NCI-H460 (cell line): ENCODE measurements around the gene ZNF653. TPM values are rescaled to one million over a fixed set of nuclear protein-coding genes. Genes with fewer than 3 reads are reported as not detected.

Experiments used
- DNase-seq: peaks from one replicate; pipeline ENCODE4 v3.0.0-alpha.2; 2016; ENCODE audit warnings: low read depth; ENCODE audit errors: extremely low read depth
- polyA plus RNA-seq: library from polyadenylated mRNA; depleted of rRNA; stranded (reverse); fragments of >200 nt; gene quantifications from 2 replicates; pipeline ENCODE4 v1.2.3, GENCODE V29; 2014; cell fraction: nucleus; rRNA removed
- total RNA-seq: library from RNA; depleted of rRNA; stranded (reverse); fragments of >200 nt; shearing (Covaris generic); gene quantifications from 2 replicates; pipeline ENCODE4 v1.2.3, GENCODE V29; 2014; rRNA removed

ZNF653 gene, protein sequence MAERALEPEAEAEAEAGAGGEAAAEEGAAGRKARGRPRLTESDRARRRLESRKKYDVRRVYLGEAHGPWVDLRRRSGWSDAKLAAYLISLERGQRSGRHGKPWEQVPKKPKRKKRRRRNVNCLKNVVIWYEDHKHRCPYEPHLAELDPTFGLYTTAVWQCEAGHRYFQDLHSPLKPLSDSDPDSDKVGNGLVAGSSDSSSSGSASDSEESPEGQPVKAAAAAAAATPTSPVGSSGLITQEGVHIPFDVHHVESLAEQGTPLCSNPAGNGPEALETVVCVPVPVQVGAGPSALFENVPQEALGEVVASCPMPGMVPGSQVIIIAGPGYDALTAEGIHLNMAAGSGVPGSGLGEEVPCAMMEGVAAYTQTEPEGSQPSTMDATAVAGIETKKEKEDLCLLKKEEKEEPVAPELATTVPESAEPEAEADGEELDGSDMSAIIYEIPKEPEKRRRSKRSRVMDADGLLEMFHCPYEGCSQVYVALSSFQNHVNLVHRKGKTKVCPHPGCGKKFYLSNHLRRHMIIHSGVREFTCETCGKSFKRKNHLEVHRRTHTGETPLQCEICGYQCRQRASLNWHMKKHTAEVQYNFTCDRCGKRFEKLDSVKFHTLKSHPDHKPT
- 5.2 and 5.6 TPM in 2 replicates for total RNA-seq
- polyA plus RNA-seq: 7.3 and 20.5 TPM in 2 replicates

DNA sequence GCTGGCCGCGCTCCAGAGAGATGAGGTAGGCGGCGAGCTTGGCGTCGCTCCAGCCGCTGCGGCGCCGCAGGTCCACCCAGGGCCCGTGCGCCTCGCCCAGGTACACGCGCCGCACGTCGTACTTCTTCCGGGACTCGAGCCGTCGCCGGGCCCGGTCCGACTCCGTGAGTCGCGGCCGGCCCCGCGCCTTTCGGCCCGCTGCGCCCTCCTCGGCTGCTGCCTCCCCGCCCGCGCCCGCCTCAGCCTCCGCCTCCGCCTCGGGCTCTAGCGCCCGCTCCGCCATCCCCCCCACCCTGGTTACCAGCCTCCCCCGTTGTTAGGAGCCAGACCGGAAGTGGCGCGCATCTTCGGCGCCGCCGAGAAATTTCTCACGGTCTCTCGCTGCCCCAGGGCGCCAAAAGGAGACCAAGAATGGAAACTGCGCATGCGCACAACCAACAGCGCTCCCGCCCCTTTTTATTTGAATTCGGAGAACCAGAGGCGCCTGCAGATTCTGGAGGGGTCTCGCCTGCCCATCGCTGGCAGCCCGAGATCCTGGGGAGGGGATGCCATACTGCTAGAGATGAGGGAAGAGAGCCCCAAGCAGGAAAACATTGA, at the start of gene ZNF653:
ZNF653 (minus strand) TSS at position 336 of the 597 bp plus-strand sequence; CDS start at position 283, 53 bp downstream.
- peak; percentile 91 for DNase-seq

DNA sequence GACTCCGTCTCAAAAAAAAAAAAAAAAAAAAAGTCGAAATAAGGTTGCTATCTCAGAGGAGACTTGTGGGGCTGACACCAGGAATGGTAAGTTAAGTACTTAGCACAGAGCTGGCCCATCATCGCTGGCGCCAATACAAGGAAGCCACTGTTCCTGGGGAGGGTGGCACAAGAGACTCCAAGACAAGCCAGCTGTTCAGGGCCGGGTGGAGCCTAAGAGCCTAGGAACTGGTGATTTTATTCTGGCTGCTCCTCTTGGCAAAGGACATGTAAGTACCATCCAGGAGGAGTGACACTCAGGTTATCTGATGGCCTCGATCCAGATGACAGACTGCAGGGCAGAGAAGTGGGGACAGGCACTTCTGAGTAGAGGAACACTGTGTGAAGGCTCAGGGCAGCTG, 49.6 kb upstream of the ZNF653 start:
- DNase-seq: no peak

DNA sequence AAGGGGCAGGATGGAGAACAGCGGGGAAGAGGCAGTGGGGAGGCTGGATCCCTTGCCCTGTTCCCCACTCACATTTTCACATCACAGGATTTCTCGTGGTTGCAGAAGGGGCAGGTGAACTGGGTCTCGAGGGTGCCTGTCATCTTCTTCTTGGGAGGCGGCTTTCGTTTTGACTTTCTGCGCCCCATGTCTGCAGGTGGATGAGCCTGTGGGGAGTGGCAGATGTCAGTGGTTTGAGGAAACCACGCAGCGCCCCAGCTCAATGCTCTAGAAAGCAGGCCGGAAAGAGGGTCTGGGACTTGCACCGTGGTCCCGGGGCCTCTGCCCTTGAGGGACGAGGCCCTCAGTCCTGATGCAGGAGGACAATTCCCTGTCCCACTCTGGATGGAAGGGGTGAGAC, 48.5 kb upstream of the ZNF653 start:
- no peak for DNase-seq

DNA sequence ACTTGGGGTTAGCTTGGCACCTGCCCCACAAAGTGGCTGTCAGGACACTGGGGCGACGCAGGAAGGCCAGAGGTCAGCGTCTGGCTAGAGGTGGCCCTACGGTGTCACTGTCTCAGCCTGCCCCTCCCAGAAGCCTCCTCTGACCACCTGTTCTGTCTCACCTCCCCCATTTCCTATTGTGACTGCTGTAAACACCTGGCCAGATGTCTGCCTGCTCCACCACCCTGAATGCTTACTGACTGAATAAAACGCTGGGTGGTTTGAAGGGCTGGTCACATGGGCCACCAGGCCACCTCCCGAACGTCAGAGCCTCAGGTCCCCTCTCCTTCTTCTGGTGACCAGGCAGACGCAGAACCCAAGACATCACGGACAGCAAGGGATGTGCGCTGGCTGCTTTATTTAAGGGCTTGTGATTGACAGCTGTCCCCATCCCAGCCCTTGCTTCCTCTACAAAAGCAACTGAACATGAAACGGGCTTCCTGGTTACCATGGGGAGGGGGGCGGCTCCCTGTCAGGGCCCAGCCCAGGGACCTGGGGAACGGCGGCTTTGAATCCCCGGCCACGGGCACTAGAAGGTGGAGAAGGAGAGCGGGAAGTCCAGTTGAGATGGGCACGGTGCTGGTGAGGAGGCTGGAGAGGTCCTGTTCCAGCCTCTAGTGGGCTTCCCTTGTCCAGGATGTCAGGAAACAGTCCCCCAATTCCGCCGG, 47.2 kb upstream of the ZNF653 start:
- no peak for DNase-seq

DNA sequence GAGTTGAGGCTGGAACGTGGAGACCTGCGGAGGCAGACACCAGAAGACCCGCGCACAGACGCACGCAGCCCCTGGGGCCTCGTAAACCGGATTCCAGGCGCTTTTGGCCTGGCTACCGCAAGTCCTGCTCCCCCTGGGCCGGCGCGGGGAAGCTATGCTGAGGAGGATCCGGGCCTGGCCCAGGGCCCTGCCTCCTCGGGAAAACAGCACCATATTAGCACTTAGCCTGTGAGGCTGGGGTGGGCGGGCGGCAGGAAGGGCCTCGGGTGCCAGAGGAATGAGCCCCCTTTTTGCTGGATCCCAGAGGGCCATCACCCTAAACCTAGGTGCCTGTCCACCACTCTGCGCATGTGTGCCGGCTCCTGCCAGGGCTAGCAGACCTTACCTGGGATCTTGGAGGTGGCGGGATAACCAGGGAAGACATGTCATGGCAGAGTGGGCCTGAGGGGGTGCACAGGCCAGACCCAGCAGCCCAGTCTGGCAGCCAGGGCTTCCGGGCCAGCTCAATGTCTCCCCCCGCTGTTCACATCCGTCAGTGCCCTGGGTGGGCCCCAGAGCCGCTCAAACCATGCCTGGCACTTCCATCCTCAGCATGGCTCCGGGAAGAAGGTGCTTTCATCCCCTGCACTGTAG, 46.1 kb upstream of the ZNF653 start:
- no peak for DNase-seq

DNA sequence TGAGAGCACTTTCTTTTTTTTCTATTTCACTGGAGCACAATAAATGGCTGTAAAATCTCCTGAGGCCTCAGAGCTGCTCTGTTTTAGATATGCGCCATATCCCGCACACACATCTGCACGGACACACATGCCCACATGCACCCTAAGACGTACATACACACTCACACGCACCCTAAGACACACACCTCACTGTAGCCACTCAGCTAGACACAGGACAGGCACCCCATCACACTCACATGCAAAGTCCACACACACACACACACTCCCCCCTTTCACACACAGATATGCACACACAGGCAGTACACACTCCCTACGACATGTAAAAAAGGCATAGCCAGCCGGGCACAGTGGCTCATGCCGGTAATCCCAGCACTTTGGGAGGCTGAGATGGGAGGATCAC, 44.6 kb upstream of the ZNF653 start:
- DNase-seq: no peak

DNA sequence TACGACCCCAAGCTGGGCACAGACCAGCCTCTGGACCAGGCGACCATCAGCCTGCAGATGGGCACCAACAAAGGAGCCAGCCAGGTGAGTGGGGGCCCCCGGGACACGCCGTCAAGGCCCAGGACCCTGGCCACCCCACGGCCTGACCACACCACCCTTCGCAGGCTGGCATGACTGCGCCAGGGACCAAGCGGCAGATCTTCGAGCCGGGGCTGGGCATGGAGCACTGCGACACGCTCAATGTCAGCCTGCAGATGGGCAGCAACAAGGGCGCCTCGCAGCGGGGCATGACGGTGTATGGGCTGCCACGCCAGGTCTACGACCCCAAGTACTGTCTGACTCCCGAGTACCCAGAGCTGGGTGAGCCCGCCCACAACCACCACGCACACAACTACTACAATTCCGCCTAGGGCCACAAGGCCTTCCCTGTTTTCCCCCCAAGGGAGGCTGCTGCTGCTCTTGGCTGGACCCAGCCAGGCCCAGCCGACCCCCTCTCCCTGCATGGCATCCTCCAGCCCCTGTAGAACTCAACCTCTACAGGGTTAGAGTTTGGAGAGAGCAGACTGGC, 43.8 kb upstream of the ZNF653 start:
- no peak for DNase-seq

DNA sequence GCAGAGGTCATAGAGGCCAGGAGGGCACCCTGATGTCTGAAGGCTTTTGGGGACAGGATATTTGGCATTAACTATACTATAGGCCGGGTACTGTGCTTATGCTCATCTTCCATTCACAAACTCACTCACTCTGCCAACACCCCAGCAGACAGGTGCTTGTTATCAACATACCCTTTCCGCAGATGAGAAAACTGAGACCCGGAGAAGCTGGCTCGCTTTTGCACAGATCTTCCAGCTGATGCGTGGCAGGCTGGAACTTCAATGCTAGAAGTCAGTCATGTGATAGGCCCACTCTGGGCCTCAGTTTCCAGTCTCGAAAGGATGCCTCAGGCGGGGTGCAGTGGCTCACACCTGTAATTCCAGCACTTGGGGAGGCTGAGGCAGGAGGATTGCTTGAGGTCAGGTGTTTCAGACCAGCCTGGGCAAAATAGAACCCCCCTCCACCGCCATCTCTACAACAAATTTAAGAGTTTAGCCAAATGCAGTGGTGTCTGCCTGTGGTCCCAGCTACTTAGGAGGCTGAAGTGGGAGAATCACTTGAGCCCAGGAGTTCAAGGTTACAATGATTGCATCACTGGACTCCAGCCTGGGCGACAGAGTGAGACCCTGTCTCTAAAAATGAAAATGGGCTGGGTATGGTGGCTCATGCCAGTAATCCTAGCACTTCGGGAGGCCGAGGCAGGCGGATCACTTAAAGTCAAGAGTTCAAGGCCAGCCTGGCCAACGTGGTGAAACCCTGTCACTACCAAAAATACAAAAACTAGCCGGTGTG, 42.5 kb upstream of the ZNF653 start:
- no peak for DNase-seq

DNA sequence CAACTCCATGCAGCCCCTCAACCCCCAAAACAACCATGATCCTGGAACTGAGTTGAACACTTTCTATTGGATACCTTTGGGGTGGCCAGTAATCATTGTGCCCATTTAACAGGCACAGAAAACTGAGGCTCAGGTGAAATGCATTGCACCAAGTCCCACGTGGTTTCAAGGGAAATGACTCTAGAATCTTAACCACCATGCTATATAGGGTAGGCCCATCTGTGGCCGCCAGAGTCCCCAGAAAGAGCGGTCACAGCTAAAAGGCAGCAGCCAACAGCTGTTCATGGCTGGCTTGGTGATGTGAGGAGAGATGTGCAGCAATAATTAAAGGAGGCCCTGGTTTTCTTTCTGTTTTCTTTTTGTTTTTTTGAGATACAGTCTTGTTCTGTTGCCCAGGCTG, 35.6 kb upstream of the ZNF653 start:
- DNase-seq: no peak

DNA sequence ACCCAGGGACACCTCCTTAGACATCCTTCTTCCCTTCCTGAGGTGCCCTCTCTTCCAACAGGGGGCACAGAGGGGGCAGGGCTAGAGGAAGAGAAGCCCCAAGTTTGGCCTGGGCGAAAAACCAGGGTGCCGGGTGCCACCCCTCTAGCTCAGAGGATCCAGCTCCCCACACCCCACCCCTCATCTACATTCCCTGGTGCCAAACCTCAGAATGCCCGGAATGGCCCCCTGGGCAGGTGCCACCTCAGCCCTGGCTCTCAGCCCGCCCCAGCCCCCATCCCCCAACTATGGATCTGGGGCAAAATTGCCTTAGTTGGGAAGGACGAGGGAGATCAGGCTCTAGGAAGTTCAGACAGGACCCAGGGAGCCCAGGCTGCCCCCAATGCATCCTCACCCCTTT, 35.0 kb upstream of the ZNF653 start:
- no peak for DNase-seq

DNA sequence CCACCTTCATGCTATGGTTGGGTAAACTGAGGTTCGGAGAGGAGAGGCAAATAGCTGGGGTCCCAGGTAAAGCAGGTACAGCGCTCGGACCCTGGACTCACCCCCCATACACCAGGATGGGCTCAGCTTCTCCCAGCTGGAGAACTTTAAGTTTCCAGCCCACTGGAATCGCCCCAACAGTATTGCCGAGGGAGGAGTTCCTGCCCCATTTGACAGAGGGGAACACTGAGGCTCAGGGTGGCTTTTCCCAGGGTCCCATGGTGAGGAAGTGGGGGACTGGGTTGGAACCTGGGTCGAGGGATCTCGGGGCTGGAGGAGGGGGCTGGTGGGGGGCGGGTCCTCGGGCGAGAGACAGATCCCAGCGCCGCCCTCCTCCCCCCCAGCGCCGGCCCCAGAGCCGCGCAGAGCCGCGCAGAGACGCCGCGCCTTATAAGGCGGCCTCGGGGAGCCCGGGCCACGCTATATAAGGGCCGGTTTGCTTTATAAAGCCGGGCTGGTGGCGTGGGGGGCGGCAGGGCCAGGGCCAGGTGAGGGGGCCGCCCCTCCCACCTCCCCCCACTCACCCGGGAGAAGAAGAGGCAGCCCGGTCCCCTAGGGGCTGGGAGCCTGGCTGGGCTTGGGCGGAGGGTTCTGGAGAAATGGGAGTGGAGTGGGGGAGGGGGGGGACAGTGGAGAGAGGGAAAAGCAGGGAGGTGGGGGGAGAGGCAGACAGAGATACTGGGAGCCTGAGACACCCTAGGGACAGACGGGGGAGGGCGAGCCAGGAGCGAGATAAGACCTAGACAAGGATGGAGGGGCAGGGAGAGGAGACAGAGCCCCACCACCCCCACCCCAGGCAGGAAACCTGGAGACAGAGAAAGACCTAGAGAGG, 34.1 kb upstream of the ZNF653 start:
- DNase-seq: no peak

DNA sequence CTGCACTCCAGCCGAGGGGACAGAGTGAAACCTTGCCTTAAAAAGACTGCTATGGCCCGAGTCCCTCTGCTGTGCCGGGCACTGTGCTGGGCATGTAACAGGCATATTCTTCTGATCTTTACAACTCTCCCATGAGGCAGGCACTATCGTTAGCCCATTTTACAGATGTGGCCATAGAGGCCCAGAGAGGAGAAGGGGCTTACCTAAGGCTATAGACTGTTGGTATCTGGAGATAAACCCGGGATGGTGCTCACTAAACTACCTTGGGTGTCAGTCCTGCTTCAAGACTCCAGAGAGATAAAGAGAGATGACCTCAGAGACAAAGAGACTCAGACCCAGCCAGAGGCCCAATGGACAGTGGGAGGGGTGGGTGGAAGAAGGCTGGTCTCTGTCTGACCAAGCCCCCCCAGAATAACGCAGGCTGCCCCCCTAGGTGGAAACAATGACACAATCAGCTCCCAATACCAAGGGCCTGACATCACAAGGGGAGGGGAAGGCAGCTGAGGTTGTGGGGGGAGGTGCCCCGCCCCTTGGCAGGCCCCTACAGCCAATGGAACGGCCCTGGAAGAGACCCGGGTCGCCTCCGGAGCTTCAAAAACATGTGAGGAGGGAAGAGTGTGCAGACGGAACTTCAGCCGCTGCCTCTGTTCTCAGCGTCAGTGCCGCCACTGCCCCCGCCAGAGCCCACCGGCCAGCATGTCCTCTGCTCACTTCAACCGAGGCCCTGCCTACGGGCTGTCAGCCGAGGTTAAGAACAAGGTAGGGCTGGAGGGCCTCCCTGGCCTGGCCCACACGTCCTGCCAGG, 32.8 kb upstream of the ZNF653 start, which contains the start of gene CNN1:
CNN1 (plus strand) TSS at position 620 of the 805 bp plus-strand sequence; CDS start at position 697, 77 bp downstream.
- DNase-seq: no peak

DNA sequence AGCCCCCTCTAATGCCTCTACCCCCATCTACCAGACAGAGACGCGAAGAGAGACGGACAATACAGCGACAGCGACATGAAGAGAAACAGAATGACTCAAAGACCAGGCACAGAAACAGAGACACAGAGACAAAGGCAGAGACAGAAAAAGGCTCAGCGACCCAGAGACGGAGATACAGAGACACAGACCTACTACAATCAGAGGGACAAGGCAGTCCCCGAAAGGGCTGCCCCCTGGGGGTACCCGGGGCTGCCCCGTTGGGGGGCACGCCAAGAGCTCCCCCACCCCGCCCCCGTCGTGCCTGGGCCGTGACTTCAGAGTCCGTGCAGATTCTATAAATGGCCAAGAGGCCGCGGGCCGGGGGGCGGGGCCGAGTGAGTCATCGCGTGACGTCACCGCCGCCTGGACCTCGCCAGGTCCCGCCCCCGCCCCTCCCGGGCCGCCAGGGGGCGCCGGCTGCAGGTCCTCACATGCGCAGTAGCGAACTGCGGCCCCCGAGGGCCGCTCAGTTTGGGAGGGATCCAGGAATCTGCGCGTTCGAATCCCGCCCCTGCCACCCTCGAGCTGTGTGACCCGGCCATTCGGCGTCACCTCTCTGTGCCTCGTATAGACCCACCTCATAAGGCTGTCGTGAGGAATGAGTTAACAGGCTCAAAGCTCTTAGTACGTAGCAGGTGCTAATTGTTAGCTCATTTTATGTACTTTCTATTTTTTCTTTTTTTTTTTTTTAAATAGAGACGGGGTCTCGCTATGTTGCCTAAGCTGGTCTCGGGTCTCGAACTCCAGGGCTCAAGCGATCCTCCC, 30.4 kb upstream of the ZNF653 start:
- DNase-seq: peak; percentile 78

DNA sequence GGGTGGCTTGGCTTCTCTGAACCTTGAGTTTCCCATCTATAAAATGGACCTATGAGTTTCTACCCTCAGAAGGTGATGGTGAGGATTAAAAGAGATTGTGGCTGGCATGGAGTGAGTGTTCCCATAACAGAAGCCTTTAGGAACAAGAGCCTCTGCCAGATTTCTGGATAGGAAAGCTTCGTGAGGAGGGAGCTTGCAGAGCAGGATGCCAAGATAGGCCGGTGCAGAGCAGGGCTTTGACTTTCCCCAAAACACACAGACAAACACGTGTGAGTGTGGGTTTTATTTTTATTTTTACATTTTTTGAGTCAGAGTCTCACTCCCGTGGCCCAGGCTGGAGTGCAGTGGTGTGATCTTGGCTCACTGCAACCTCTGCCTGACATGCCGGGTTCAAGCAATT, 29.3 kb upstream of the ZNF653 start:
- DNase-seq: no peak

DNA sequence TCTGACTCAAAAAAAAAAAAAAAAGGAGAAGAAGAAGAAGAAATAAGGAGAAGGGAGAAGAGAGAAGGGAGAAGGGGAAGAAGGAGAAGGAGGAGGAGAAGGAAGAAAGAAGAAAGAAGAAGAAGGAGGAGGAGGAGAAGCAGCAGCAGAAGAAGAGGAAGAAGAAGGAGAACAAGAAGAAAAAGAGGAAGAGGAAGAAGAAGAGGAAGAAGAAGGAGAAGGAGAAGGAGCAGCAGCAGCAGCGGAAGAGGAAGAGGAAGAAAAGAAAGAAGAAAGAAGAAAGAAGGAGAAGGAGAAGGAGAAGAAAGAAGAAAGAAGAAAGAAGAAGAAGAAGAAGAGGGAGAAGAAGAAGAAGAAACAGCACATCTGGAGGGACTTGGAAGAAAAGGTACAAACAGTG, 28.9 kb upstream of the ZNF653 start:
- no peak for DNase-seq

DNA sequence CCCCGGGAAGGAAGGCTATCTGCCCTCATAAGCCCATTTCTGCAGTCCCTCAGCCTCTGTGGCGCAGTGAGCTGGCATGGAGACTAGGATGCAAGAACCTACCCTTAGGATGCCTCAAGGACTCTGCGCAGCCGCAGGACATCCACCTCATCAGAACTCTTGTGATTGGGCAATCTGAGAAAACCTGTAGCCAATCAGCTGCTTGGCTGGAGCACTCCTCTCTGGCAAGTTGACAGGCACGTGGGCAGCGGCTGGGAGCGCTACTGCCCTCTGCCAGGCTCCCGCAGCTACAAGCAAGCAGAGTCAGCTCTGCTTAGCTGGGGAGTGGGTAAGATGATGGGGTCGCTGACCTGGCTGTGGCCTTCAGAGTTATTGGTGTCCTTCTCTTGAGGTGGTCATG, 24.8 kb upstream of the ZNF653 start:
- DNase-seq: peak; percentile 95
